ENCODE data around the gene EFNA3.

EFNA3 gene

DNA sequence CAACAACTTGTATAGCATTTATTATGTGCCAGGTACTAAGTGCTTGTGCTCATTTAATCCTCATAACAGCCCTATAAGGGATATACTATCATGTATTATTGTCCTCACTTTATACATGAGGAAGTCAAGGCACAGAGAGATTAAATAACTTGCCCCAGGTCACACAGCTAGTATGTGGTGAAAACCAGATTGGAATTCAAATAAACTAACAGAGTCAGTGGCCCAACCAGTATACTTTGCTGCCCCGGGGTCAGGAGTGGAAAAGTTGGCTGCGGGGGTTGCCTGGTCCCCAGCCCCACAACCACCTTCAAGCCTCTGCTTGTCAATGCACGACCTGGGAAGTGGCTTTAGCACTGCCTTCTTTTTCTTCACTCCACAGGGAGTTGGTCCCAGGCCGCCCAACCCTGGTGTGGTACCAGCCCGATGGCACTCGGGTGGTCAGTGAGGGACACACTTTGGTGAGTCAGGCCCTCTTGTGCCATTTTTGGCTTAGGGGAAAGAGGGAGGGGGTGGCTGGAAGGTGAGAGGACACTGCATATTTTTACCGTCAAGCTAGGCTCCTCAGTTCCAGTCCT lies 25.0 kb upstream of the EFNA3 start:
- no peak for TF ChIP-seq FOXP2 (optimal IDR thresholded peaks at IDR 0.05; ENCODE audit: borderline replicate concordance, extremely low read depth, extremely low read length, insufficient read depth)
- no peak for TF ChIP-seq POLR2AphosphoS5 (IDR thresholded peaks at IDR 0.05; ENCODE audit: low read depth, low read length)
- no peak for TF ChIP-seq SIN3A (IDR thresholded peaks at IDR 0.05; ENCODE audit: borderline replicate concordance, insufficient read depth, low read length)
- TF ChIP-seq TAF1 (IDR thresholded peaks at IDR 0.05; ENCODE audit: borderline replicate concordance, insufficient read depth, low read length) = no peak
- TF ChIP-seq, protein P1, sequence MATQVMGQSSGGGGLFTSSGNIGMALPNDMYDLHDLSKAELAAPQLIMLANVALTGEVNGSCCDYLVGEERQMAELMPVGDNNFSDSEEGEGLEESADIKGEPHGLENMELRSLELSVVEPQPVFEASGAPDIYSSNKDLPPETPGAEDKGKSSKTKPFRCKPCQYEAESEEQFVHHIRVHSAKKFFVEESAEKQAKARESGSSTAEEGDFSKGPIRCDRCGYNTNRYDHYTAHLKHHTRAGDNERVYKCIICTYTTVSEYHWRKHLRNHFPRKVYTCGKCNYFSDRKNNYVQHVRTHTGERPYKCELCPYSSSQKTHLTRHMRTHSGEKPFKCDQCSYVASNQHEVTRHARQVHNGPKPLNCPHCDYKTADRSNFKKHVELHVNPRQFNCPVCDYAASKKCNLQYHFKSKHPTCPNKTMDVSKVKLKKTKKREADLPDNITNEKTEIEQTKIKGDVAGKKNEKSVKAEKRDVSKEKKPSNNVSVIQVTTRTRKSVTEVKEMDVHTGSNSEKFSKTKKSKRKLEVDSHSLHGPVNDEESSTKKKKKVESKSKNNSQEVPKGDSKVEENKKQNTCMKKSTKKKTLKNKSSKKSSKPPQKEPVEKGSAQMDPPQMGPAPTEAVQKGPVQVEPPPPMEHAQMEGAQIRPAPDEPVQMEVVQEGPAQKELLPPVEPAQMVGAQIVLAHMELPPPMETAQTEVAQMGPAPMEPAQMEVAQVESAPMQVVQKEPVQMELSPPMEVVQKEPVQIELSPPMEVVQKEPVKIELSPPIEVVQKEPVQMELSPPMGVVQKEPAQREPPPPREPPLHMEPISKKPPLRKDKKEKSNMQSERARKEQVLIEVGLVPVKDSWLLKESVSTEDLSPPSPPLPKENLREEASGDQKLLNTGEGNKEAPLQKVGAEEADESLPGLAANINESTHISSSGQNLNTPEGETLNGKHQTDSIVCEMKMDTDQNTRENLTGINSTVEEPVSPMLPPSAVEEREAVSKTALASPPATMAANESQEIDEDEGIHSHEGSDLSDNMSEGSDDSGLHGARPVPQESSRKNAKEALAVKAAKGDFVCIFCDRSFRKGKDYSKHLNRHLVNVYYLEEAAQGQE (IDR thresholded peaks at IDR 0.05; ENCODE audit: insufficient read depth in 1 of 2, low read depth in 2 of 2, low read length in 2 of 2) = no peak

DNA sequence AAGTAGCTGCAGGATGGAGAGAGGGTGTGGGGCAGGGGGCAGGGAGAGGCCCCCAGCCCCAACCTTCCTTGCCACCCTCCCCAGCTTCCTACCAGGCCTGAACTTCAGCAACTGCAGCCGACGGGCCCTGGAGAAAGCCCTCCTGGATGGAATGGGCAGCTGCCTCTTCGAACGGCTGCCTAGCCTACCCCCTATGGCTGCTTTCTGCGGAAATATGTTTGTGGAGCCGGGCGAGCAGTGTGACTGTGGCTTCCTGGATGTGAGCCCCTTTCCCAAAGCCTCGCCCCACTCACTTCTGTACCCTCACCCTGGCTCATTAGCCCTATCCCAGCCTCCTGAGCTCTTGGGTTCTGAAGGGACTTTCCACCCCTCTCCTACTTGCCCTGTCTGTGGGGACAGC lies 21.5 kb upstream of the EFNA3 start:
- no peak for TF ChIP-seq SIN3A (IDR thresholded peaks at IDR 0.05; ENCODE audit: borderline replicate concordance, insufficient read depth, low read length)
- TF ChIP-seq, protein P1 (IDR thresholded peaks at IDR 0.05; ENCODE audit: insufficient read depth in 1 of 2, low read depth in 2 of 2, low read length in 2 of 2) = no peak
- no peak for TF ChIP-seq TAF1 (IDR thresholded peaks at IDR 0.05; ENCODE audit: borderline replicate concordance, insufficient read depth, low read length)
- TF ChIP-seq POLR2AphosphoS5 (IDR thresholded peaks at IDR 0.05; ENCODE audit: low read depth, low read length) = no peak
- no peak for TF ChIP-seq FOXP2 (optimal IDR thresholded peaks at IDR 0.05; ENCODE audit: borderline replicate concordance, extremely low read depth, extremely low read length, insufficient read depth)

DNA sequence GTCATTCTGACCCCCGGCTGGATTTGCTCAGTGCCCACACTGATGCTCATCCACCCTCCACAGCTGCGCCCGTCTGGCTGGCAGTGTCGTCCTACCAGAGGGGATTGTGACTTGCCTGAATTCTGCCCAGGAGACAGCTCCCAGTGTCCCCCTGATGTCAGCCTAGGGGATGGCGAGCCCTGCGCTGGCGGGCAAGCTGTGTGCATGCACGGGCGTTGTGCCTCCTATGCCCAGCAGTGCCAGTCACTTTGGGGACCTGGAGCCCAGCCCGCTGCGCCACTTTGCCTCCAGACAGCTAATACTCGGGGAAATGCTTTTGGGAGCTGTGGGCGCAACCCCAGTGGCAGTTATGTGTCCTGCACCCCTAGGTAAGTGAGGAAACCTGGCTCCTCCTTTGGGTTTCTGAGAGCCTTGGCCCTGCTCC lies 20.8 kb upstream of the EFNA3 start:
- TF ChIP-seq SIN3A (IDR thresholded peaks at IDR 0.05; ENCODE audit: borderline replicate concordance, insufficient read depth, low read length) (no peak), POLR2AphosphoS5 (IDR thresholded peaks at IDR 0.05; ENCODE audit: low read depth, low read length) (no peak), TAF1 (IDR thresholded peaks at IDR 0.05; ENCODE audit: borderline replicate concordance, insufficient read depth, low read length) (no peak), FOXP2 (optimal IDR thresholded peaks at IDR 0.05; ENCODE audit: borderline replicate concordance, extremely low read depth, extremely low read length, insufficient read depth) (no peak)
- TF ChIP-seq, protein P1 (IDR thresholded peaks at IDR 0.05; ENCODE audit: insufficient read depth in 1 of 2, low read depth in 2 of 2, low read length in 2 of 2) = no peak

DNA sequence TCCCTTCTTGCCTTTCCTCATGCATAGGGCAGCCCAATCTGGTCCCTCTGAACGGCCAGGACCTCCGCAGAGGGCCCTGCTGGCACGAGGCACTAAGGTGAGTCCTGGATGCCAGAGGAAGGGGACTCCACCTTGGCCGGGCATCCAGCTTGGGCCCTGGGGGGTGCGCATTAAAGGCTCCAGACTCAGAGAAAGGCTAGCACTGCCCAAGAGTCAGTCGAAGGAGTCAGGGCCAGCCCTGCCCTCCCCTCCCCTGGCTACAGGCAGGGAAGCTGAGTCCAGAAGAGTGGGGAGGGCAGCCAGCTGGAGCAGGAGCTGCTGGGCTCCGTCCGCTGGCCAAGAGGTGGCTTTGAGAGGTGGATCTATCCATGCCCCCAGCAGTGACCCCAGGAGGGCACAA lies 17.9 kb upstream of the EFNA3 start:
- TF ChIP-seq, protein P1 (IDR thresholded peaks at IDR 0.05; ENCODE audit: insufficient read depth in 1 of 2, low read depth in 2 of 2, low read length in 2 of 2) = no peak
- TF ChIP-seq FOXP2 (optimal IDR thresholded peaks at IDR 0.05; ENCODE audit: borderline replicate concordance, extremely low read depth, extremely low read length, insufficient read depth) (no peak), POLR2AphosphoS5 (IDR thresholded peaks at IDR 0.05; ENCODE audit: low read depth, low read length) (no peak), SIN3A (IDR thresholded peaks at IDR 0.05; ENCODE audit: borderline replicate concordance, insufficient read depth, low read length) (no peak), TAF1 (IDR thresholded peaks at IDR 0.05; ENCODE audit: borderline replicate concordance, insufficient read depth, low read length) (no peak)

Measured in PFSK-1 (cell line).